Fibroblast of skin of right quadriceps (primary cell): ENCODE measurements around the gene PCDHGB7.
"Not testable (repeated sequence)": the region's sequence is repeated elsewhere in the genome, so short reads cannot be mapped to it uniquely, and the experiment has no call there.

Experiments used
- DNase-seq: peaks from one replicate; pipeline ENCODE4 v3.0.0-alpha.2; 2013

Gene PCDHGB7

DNA sequence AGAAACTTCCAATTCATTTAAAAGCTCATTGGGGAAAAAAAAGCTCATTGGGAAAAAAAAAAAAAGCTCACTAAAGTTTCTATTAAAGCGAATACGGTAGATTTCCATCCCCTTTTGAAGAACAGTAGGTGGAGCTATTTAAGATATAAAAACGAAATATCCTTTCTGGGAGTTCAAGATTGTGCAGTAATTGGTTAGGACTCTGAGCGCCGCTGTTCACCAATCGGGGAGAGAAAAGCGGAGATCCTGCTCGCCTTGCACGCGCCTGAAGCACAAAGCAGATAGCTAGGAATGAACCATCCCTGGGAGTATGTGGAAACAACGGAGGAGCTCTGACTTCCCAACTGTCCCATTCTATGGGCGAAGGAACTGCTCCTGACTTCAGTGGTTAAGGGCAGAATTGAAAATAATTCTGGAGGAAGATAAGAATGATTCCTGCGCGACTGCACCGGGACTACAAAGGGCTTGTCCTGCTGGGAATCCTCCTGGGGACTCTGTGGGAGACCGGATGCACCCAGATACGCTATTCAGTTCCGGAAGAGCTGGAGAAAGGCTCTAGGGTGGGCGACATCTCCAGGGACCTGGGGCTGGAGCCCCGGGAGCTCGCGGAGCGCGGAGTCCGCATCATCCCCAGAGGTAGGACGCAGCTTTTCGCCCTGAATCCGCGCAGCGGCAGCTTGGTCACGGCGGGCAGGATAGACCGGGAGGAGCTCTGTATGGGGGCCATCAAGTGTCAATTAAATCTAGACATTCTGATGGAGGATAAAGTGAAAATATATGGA is 13.0 kb downstream of the PCDHGB7 start, which contains the start of gene PCDHGA12:
PCDHGA12 (plus strand) TSS at position 176 of the 782 bp plus-strand sequence; CDS start at position 429, 253 bp downstream.
- DNase-seq = peak; percentile 92

- DNase-seq = peak; percentile 42
Observed at GRCh38 chr5:141431286-141431685, 13.8 kb downstream of the PCDHGB7 start.

GRCh38 chr5:141432308-141432707 is 14.8 kb downstream of the PCDHGB7 start:
- not testable (repeated sequence) for DNase-seq

DNA sequence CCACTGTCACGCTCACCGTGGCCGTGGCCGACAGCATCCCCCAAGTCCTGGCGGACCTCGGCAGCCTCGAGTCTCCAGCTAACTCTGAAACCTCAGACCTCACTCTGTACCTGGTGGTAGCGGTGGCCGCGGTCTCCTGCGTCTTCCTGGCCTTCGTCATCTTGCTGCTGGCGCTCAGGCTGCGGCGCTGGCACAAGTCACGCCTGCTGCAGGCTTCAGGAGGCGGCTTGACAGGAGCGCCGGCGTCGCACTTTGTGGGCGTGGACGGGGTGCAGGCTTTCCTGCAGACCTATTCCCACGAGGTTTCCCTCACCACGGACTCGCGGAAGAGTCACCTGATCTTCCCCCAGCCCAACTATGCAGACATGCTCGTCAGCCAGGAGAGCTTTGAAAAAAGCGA is 15.2 kb downstream of the PCDHGB7 start:
- DNase-seq = not testable (repeated sequence)

- DNase-seq = no peak
Observed at GRCh38 chr5:141434006-141434405, 16.5 kb downstream of the PCDHGB7 start.

DNA sequence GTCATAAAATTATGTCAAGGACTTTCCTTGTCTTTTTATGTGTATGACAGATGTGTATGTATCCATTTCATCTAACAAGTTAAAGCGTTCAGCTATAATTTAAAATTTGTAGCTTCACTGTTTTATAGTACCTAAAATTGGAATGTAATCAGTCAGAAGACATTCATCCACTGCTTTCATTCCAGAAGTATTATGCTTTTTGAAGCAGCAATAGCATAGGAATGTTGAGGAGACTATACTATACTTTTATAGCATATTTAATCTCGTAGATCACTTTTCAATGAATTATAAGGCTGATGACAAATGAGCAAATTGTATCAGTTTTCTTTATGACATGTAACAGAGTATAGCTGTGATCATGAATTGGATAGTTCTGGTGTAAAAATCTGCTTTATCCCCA is 19.7 kb downstream of the PCDHGB7 start:
- peak; percentile 38 for DNase-seq

DNA sequence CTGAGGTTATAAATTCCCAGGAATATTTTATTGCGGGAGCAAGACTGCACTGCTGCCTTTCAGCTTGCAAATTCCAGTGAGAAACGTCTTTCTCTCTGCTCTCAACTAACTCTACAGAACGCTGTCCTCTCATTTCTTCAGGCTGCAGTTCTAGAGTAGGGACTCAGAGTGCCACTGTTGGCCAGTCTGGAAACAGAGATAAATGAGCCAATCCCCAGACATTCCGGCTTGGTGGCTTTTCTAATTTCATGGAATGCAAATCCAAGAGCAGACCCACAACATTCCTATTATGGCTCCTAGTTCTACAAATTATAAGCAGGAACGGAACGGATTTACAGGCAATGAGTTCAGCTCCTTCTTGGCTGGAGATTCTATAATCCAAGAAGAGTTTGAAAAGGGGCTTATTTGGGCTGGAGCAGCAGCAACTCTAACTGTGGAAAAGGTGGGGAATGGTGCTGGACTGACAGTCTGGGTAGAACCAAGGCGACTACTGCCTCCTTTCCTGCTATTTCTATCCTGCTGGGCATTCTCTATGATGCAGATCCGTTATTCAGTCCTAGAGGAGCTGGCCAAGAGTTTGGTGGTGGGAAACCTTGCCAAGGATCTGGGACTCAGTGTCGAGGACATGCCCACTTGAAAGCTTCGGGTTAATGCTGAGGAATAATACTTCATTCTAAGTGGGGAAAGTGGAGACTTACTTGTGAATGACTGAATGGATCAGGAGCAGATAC is 22.1 kb downstream of the PCDHGB7 start:
- DNase-seq = peak; percentile 25

DNA sequence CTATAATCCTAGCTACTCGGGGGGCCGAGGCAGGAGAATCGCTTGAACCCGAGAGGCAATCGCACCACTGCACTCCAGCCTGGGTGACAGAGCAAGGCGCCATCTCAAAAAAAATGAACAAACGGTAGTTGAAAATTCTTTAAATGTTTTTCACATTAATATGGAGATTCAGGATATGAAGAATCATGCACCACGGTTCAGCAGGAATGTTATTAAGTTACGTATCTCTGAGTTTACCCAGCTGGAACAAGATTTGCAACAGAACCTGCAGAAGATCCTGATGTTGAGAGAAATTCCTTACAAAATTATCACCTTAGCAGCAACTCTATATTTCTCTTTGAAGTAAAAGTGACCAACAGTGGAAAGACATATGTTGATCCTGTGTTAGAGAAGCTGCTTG is 22.9 kb downstream of the PCDHGB7 start:
- no peak for DNase-seq

DNA sequence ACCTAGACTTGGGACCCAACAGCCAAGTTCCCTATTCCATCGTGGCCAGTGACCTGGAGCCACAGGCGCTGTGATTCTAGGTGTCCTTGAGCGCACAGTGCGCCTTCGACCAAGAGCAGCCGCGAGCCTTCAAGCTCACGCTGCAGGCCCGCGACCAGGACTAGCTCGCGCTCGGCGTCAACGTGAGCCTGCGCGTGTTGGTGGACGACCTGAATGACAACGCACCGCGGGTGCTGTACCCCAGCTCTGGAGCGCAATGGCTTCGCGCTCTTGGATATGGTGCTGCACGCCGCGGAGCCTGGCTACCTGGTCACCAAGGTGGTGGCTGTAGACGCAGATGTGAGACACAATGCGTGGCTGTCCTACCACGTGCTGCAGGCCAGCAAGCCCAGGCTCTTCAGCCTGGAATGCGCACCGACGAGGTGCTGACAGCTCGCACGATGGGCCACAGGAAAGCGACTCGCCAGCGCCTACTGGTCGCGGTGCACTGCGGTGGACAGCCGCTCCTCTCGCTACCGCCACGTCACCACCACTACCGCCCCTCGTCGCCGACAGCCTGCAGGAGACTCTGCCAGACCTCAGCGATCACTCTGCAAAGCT is 24.2 kb downstream of the PCDHGB7 start:
- DNase-seq = no peak

DNA sequence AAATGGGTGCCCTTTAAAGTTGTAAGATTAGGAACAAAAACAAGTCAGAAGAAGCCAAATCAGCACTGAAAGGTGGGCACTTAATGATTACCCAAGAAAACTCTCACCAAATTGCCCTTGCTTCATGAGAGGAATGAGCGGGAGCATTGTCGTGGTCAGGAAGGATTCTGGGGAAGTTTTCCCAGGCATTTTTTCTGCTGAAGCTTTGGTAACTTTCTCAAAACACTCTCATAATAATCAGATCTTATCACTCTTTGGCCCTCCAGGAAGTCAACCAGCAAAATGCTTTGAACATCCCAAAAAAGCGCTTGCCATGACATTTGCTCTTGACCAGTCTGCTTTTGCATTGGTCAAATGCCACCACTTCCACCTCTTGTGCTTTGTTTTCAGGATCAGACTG is 47.9 kb downstream of the PCDHGB7 start:
- DNase-seq = peak; percentile 46
